Daoy (cell line): ENCODE measurements around the gene ZDHHC21. TPM values are rescaled to one million over a fixed set of nuclear protein-coding genes. Genes with fewer than 3 reads are reported as not detected.
"Not testable (repeated sequence)": the region's sequence is repeated elsewhere in the genome, so short reads cannot be mapped to it uniquely, and the experiment has no call there.

Experiments used
- DNase-seq: peaks from one replicate; pipeline ENCODE4 v3.0.0-alpha.2; 2015; ENCODE audit warnings: low read depth
- total RNA-seq: library from RNA; depleted of rRNA; stranded (reverse); fragments of >200 nt; shearing (Covaris generic); gene quantifications from 2 replicates; pipeline ENCODE4 v1.2.3, GENCODE V29; 2014

Gene ZDHHC21
- total RNA-seq, 1 experiment from 2014 or later: 4.9 TPM

- DNase-seq: not testable (repeated sequence)
These were observed 10.6 kb downstream of the ZDHHC21 start for GRCh38 chr9:14682616-14683015.

DNA sequence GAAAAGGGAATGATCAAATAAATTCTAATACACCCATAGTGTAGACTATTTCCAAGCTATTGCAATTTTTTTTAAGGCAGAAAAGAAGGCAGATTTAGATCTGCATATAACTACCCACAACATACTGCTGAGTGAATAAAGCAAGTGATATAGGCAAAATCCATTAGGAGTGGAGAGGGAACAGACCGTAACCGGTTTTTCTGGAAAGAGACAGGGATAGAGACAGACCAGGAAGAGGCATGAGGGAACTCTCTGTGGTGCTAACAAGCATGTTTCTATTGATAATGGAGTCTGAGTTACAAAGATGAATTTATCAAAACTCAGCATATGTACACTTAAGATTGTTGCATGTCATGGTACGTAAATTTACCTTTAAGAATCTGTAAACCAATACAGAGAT, 14.5 kb downstream of the ZDHHC21 start:
- no peak for DNase-seq

GRCh38 chr9:14677872-14678271, 15.4 kb downstream of the ZDHHC21 start:
- DNase-seq: no peak

DNA sequence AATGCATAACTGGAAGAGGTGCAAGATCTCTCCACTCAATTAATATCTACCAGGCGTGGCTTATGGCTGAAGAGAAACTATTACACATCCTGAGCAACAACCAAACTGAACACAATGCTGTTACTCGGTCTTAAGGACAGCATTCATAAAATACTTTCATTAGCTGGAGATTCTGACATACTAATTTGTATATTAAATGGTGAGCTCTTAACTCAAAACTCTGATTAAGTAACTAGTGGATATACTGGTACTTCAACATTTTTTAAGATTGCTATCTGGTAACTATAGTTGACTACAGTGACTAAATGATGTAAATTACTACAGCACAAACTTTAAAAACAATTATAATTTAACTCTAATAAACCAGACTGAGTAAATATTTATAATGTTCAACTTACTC, 15.8 kb downstream of the ZDHHC21 start:
- DNase-seq: no peak

DNA sequence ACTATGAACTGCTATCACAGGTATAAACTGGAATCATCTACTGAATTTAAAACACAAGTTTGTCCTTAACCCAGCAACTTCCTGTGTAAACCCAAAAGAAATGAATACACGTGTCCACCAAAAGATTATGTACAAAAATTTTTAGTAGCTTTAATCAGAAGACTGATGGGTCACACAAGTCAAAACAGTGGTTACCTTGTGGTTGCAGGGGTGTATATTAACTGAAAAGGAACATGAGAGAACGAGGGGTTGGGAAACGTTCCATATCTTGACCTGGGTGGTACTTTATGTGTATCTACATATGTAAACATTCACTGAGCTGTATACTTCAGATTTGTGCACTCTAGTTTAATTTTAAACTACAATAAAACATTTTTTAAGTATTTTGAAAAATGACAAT, 18.6 kb downstream of the ZDHHC21 start:
- no peak for DNase-seq

DNA sequence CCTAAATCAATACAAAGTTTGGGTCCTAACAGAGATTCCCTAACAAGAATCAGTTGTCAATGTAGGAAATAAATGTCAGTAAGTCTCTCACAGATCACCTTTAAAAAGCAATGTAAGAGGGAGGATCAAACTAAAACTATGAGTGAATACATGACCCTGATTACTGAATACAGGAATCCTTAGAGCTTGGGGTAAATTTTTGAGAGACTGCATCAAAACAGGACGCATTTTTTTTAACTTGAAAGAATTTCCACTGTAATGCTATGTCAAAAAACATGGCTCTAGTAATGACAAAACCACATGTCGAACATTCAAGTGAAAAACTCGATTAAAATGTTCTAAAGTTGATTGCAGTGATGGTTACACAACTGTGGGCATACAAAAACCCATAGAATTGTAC, 21.9 kb downstream of the ZDHHC21 start:
- no peak for DNase-seq

DNA sequence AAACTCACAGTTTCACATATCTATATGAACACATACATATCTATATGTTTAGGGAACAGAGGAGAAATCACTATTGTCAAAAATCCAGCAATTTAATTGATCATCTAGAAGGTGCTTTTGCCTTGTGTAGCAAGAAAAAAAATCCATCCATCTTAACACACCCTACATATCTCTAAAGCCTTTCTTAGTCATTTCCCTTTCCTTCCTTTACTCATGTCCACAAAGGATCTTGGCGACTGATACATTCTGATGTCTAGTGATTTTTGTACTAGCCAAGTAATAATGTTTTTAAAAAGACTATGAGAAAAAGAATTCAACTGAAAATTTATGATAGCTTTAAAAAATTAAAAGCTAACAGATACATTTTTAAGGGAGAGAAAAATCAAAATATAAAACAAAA, 22.5 kb downstream of the ZDHHC21 start:
- DNase-seq: no peak

DNA sequence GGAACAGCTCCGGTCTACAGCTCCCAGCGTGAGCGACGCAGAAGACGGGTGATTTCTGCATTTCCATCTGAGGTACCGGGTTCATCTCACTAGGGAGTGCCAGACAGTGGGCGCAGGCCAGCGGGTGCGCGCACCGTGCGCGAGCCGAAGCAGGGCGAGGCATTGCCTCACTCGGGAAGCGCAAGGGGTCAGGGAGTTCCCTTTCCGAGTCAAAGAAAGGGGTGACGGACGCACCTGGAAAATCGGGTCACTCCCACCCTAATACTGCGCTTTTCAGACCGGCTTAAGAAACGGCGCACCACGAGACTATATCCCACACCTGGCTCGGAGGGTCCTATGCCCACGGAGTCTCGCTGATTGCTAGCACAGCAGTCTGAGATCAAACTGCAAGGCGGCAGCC, 29.2 kb downstream of the ZDHHC21 start:
- not testable (repeated sequence) for DNase-seq

- DNase-seq: no peak
These were observed 31.2 kb downstream of the ZDHHC21 start for GRCh38 chr9:14662060-14662453.

DNA sequence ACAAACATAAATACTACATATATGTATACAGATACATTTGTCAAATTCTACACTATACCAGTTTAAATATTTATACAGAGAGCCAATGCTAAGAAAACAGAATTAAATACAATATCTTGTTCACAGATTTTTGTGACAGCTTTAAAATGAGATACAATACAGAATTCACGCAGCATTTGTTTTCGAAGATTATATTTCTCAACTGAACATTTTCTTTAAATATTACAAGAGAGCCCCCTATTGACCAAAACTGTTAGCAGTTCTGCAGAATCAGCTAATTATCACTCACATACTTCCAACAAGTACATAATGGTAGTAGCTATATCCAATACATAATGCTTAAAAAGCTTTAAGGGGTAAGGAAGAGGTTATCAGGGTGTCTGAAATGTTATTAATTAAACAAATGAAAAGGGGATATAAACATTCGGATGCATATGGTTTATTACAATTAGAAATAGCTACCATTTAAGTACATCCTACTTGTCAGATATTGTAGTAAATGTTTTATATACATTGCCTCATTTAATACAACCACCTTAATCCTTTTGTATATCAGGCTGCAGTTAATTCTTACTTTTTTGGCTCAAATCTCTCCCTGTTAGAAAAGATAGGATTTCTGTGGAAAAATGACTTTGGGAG, 31.7 kb downstream of the ZDHHC21 start:
- no peak for DNase-seq

DNA sequence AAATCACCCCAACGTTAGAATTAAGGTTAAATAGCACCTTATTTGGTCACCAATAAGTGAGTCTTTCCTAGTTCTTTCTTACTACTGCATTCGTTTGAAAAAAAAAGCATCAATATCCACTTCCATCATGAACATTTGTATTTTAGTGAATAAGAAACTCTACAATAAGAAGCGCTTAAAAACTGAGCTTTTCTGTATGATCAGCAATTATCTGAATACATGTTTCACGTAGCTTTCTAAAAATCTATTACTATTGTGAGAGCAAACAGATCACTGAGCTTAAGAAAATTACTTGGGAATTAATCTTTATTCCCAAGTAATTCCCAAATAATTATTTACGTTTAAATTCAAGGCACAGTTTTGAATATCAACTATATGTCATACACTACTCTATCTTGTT, 32.5 kb downstream of the ZDHHC21 start:
- DNase-seq: no peak

- DNase-seq: no peak
These were observed 38.3 kb downstream of the ZDHHC21 start for GRCh38 chr9:14654932-14655331.

GRCh38 chr9:14653511-14653910, 39.7 kb downstream of the ZDHHC21 start:
- DNase-seq: no peak

- no peak for DNase-seq
These were observed 40.4 kb downstream of the ZDHHC21 start for GRCh38 chr9:14652729-14653377.

DNA sequence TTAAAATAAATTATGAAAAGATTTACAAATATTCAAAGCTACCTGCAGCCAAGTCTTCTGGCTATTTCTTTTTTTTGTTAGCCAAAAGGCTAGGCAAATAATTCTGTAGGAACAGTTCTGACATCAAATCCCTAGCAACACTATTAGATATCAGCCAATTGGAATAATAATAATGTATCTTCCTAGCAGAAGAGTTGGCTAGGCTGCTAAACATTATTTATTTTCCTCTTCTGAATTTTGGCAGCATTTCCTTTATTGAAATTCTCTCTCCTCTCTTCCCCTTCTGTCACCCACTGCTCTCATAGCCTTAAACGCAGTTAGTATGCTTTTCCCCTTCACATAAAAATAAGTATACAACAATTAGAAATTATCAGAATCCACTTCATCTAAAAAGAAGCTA, 42.6 kb downstream of the ZDHHC21 start:
- DNase-seq: no peak

DNA sequence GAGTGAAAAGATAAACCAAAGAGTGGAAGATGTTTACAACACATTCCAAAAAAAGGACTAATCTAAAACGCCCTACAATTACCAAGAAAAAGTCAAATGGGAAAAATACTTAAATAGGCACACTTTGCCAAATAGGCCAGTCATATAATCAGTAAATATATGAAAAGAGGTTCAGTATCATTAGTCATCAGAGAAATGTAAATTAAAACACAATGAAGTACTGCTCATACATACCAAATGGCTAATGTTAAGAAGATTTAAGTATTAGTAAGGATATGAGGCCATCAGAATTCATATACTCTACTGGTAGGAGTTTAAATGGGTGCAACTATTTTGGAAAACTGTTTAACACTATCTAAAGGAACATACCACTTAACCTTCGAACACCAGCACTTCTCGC, 47.6 kb downstream of the ZDHHC21 start:
- no peak for DNase-seq

DNA sequence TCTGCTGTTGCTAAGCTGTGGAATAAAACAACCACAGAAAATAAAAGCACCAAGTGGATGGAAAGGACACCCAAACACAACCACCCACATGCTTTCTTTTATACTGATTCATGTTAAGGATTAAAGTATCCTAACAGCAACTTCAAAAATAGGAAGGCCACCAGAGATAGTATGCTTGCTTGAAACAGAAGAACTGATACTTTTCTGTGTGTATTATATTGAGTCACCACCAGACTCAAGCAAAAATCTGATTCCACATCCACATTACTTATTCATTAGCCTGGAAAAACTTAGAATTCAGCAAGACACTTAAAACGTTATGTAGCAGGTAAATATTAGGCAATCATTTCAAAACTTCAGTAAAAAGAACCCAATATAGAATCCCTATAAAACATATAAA, 52.3 kb downstream of the ZDHHC21 start:
- no peak for DNase-seq

- DNase-seq: no peak
These were observed 52.9 kb downstream of the ZDHHC21 start for GRCh38 chr9:14640294-14640693.

DNA sequence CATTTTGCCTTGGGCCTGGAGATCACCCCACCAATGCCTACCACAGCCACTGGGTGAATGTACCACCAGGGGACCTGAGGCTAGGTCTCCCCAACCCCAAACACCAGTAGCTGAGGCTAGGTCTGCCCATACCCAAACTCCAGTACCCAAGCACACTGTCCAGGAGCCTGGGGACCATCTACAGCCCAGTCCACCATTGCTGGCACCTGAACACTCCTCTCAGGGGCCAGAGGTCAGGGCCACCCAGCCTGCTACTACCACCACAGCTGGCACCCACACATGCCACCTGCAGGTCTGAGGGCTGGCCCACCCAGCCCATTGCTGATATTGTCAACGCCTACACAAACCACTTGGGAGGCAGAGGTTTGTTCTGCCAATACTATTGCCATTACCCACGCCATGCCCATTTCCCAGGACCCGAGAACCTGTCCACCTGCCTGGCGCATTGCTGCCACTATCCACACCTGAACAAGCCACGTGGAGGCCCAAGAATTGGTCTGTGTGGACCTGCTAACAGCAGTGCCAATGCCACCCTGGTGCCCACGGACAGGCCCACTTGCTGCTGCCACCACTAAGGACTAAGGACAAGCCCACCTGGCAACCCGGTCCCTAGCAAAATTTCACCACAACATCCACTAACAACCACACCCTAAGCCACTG, 59.2 kb downstream of the ZDHHC21 start:
- no peak for DNase-seq

- DNase-seq: no peak
These were observed 60.1 kb downstream of the ZDHHC21 start for GRCh38 chr9:14633148-14633547.

GRCh38 chr9:14627513-14627912, 65.7 kb downstream of the ZDHHC21 start:
- DNase-seq: no peak

- no peak for DNase-seq
These were observed 74.3 kb downstream of the ZDHHC21 start for GRCh38 chr9:14618836-14619420.
